Neural crest cell (in vitro differentiated cells): ENCODE results near the gene CDKN2B-AS1. TPM values are rescaled to one million over a fixed set of nuclear protein-coding genes. Genes with fewer than 3 reads are reported as not detected.

Experiments used
- DNase-seq: peaks from one replicate; pipeline ENCODE4 v3.0.0; 2021; ENCODE audit warnings: low read depth, mixed read lengths, low spot score
- H3K27ac Mint-ChIP-seq: one replicate; pipeline ENCODE4 v1.8.0; 2021; ENCODE audit warnings: mild to moderate bottlenecking, mixed read lengths; ENCODE audit not compliant: unreplicated experiment
- H3K27me3 Mint-ChIP-seq: 2 replicates; pipeline ENCODE4 v1.8.0; 2021; ENCODE audit warnings: low read depth, mild to moderate bottlenecking, mixed read lengths
- H3K36me3 Mint-ChIP-seq: 2 replicates; pipeline ENCODE4 v1.8.0; 2021; ENCODE audit warnings: low read depth, mild to moderate bottlenecking, mixed read lengths
- H3K4me1 Mint-ChIP-seq: 2 replicates; pipeline ENCODE4 v1.8.0; 2021; ENCODE audit warnings: mixed read lengths
- H3K4me3 Mint-ChIP-seq: one replicate; pipeline ENCODE4 v1.8.0; 2021; ENCODE audit warnings: mild to moderate bottlenecking, mixed read lengths
- H3K9me3 Mint-ChIP-seq: 2 replicates; pipeline ENCODE4 v1.8.0; 2021; ENCODE audit warnings: mixed read lengths
- total RNA-seq: library from RNA; stranded (reverse); gene quantifications from 2 replicates; pipeline ENCODE4 v1.2.1, GENCODE V29; 2021
- TF ChIP-seq, protein P1 (sequence below): fragments of 200-600 bp; sonication (generic); conservative IDR thresholded peaks from 2 replicates; pipeline ENCODE4 v1.5.0; 2021; ENCODE audit warnings: antibody characterized with exemption, mild to moderate bottlenecking

The CDKN2B-AS1 gene
- total RNA-seq, 1 donor from 2014 or later = 0.21 TPM

DNA sequence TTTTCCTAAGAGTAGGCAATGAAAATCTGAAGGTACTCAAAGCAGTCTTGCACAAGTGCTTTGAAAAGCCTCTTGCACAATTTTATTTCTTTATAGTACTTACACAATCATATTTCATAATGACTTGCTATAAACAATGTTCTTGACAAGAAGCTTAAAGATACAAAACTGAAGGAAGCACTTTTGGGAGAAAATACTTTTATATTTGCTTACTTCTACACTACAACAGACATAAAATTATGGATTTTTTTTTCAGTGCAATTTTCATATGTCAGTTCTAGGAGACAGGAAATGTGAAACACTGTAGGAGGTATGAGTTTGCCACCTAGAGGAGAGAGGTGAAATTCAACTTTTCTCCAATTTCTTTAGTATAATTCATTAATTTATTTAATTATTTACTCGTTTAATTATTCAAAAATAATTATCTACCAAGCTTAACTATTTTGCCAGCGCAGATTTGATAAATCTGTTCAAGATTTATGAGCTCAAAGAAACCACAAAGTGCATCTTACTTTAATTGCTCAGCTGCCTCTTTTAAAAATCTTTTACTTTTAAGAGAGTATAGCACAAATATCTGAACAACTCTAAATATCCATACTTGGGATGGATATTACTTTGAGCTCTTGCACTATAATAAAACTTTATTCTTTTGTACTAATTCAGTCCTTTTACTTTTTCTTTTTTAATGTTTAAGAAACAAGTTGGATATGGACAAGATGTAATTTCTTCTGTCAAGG, 43.5 kb downstream of the CDKN2B-AS1 start:
- Mint-ChIP-seq H3K4me3 (no peak overlapping the region), H3K27ac (no peak overlapping the region), H3K36me3 (no peaks in the 10 kb centered on the region)

DNA sequence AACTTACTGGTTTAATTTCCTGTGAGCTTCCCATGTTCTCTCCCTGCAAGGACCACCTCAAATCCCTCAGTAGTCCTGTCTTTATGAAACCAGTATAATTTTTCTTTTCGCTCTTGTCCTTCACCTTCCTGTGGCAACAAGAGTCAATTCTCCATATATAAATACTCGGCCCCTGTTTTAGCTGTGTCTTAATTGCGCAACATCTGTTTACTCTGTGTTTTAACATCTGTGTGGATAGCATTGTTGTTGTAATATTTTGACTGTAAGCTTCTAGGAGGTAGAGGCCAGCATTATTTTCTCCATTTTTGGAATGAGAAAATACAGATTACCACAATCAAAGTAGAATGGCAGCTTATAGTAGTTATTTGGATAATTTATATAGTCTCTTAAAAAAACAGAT, 44.7 kb downstream of the CDKN2B-AS1 start:
- no peaks in the 10 kb centered on the region for H3K9me3 Mint-ChIP-seq
- no peaks in the 10 kb centered on the region for H3K36me3 Mint-ChIP-seq
- no peak overlapping the region for H3K4me3 Mint-ChIP-seq
- peaks cover 9% of the 10 kb centered on the region for H3K27me3 Mint-ChIP-seq
- DNase-seq = no peak
- H3K4me1 Mint-ChIP-seq = no peaks in the 10 kb centered on the region
- TF ChIP-seq, protein P1, sequence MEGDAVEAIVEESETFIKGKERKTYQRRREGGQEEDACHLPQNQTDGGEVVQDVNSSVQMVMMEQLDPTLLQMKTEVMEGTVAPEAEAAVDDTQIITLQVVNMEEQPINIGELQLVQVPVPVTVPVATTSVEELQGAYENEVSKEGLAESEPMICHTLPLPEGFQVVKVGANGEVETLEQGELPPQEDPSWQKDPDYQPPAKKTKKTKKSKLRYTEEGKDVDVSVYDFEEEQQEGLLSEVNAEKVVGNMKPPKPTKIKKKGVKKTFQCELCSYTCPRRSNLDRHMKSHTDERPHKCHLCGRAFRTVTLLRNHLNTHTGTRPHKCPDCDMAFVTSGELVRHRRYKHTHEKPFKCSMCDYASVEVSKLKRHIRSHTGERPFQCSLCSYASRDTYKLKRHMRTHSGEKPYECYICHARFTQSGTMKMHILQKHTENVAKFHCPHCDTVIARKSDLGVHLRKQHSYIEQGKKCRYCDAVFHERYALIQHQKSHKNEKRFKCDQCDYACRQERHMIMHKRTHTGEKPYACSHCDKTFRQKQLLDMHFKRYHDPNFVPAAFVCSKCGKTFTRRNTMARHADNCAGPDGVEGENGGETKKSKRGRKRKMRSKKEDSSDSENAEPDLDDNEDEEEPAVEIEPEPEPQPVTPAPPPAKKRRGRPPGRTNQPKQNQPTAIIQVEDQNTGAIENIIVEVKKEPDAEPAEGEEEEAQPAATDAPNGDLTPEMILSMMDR = no peak
- no peak overlapping the region for H3K27ac Mint-ChIP-seq

More for the DNA sequence above, 43.5 kb downstream of the CDKN2B-AS1 start:
- Mint-ChIP-seq H3K9me3 (no peaks in the 10 kb centered on the region), H3K4me1 (no peaks in the 10 kb centered on the region), H3K27me3 (peaks cover 9% of the 10 kb centered on the region)
- DNase-seq = no peak
- TF ChIP-seq, protein P1 = peak; percentile 71

DNA sequence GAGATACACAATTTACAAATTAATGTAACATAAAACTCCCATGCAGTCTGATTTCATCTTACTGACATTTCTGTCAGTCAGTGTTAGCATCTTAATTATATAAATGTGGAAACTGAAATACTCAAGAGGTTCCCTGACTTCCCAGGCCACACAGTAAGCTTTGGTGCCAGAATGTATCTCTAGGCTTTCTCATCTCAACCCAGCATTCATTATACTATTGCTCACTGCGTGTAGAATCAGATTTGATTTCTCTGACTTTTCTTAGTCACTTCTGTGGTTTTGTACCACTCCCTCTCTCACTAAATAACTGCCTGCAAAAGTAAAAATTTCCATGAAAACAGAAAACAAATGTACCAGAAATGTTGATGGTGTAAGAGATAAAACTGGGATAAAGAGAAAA, 46.2 kb downstream of the CDKN2B-AS1 start:
- peaks cover 18% of the 10 kb centered on the region for H3K27me3 Mint-ChIP-seq
- H3K9me3 Mint-ChIP-seq = no peaks in the 10 kb centered on the region
- no peaks in the 10 kb centered on the region for H3K4me1 Mint-ChIP-seq
- no peak overlapping the region for H3K27ac Mint-ChIP-seq
- no peak overlapping the region for H3K4me3 Mint-ChIP-seq
- H3K36me3 Mint-ChIP-seq = no peaks in the 10 kb centered on the region
- DNase-seq = no peak
- TF ChIP-seq, protein P1 = no peak

DNA sequence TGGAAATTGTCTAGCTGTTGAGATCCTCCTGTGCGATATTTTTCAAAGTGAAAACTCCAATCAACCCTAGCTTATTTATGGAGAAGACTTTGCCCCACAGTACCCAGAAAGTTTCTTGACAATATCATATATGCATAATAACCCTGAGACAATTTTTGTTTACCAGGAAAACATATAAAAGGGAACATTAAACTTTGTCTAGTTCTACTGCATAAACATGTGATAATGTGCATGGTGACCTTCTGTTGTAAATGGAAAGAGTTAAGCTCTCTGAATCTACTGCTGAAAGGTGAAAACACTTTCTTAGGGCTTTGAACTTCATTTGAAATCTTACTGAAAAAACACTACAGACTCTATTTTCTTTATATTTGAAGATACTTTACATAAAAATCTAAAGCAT, 46.8 kb downstream of the CDKN2B-AS1 start:
- Mint-ChIP-seq H3K27ac (no peak overlapping the region), H3K36me3 (no peaks in the 10 kb centered on the region), H3K4me1 (no peaks in the 10 kb centered on the region), H3K9me3 (no peaks in the 10 kb centered on the region), H3K4me3 (no peak overlapping the region), H3K27me3 (peaks cover 20% of the 10 kb centered on the region)
- DNase-seq = no peak
- TF ChIP-seq, protein P1 = no peak

DNA sequence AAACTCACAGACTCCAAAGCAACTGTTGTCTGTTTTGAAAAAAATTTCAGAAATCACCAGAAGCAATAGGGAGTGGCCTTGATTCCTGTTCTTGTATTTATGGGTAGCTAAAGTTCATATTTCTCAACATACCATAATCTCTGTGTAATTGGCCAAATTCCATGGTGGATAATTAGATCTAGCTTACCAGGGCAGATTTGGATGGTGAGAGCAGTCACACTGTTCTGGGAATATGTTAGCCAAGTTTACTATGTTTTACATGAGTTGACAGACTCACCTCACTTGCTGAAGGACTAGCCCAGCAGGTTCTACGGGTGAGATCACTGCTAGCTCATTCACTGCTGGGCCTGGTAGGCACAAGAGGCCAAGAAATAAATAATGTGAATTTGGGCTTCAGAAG, 47.2 kb downstream of the CDKN2B-AS1 start:
- Mint-ChIP-seq H3K4me3 (no peak overlapping the region), H3K27ac (no peak overlapping the region), H3K4me1 (no peaks in the 10 kb centered on the region), H3K27me3 (peaks cover 23% of the 10 kb centered on the region), H3K9me3 (no peaks in the 10 kb centered on the region), H3K36me3 (no peaks in the 10 kb centered on the region)
- TF ChIP-seq, protein P1 = no peak
- DNase-seq = no peak
